ENCODE data around the gene TMEM38B. TPM values are rescaled to one million over a fixed set of nuclear protein-coding genes. Genes with fewer than 3 reads are reported as not detected.
"Not testable (repeated sequence)": the region's sequence is repeated elsewhere in the genome, so short reads cannot be mapped to it uniquely, and the experiment has no call there.

TMEM38B gene
- total RNA-seq, 2 experiments from 2014 or later, result 9.9 to 17.9 TPM

GRCh38 chr9:105694848-105695581 is 674 bp downstream of the TMEM38B start:
- Mint-ChIP-seq H3K4me1 (peaks cover 15% of the 10 kb centered on the region), H3K27me3 (peaks cover 26% of the 10 kb centered on the region)
- CTCF ChIA-PET, result interaction anchor here (1.3 to 3.4 kb wide), 2 partner anchors 23 to 38 kb away, joined by 5 to 14 read pairs; no protein-coding TSS in a partner anchor

GRCh38 chr9:105696219-105696793 is 2.0 kb downstream of the TMEM38B start:
- H3K4me3 Mint-ChIP-seq, result no peak overlapping the region
- H3K4me1 Mint-ChIP-seq, result peaks cover 15% of the 10 kb centered on the region
- DNase-seq (no peak), ATAC-seq (no peak)
- no peaks in the 10 kb centered on the region for H3K9me3 Mint-ChIP-seq (ENCODE audit: low read depth)
- H3K27ac Mint-ChIP-seq, result no peak overlapping the region
- H3K27me3 Mint-ChIP-seq, result peaks cover 19% of the 10 kb centered on the region
- CTCF ChIA-PET, result interaction anchor here (3.4 kb wide), 1 partner anchor 22 kb away, joined by 14 read pairs; no protein-coding TSS in a partner anchor
- no peaks in the 10 kb centered on the region for H3K36me3 Mint-ChIP-seq

More at GRCh38 chr9:105694848-105695581, 674 bp downstream of the TMEM38B start:
- ATAC-seq (peak; percentile 68), DNase-seq (peak; percentile 69)
- H3K9me3 Mint-ChIP-seq (ENCODE audit: low read depth), result no peaks in the 10 kb centered on the region
- no peaks in the 10 kb centered on the region for H3K36me3 Mint-ChIP-seq
- H3K4me3 Mint-ChIP-seq, result peak overlapping the region; percentile 84
- H3K27ac Mint-ChIP-seq, result peak overlapping the region; percentile 71

GRCh38 chr9:105697871-105698270 is 3.5 kb downstream of the TMEM38B start:
- H3K27me3 Mint-ChIP-seq, result peaks cover 8% of the 10 kb centered on the region
- no peak overlapping the region for H3K4me3 Mint-ChIP-seq
- no peak for DNase-seq
- peaks cover 15% of the 10 kb centered on the region for H3K4me1 Mint-ChIP-seq
- H3K27ac Mint-ChIP-seq, result no peak overlapping the region
- ATAC-seq, result no peak
- peaks cover 2% of the 10 kb centered on the region for H3K36me3 Mint-ChIP-seq
- CTCF ChIA-PET, result no interaction called here
- H3K9me3 Mint-ChIP-seq (ENCODE audit: low read depth), result no peaks in the 10 kb centered on the region

GRCh38 chr9:105698348-105698870 is 4.1 kb downstream of the TMEM38B start:
- ATAC-seq (no peak), DNase-seq (no peak)
- CTCF ChIA-PET, result no interaction called here
- Mint-ChIP-seq H3K36me3 (peaks cover 2% of the 10 kb centered on the region), H3K27ac (no peak overlapping the region), H3K4me1 (peaks cover 13% of the 10 kb centered on the region), H3K4me3 (no peak overlapping the region), H3K9me3 (ENCODE audit: low read depth) (no peaks in the 10 kb centered on the region), H3K27me3 (peaks cover 4% of the 10 kb centered on the region)

- no peak overlapping the region for H3K27ac Mint-ChIP-seq
- H3K4me1 Mint-ChIP-seq, result peaks cover 2% of the 10 kb centered on the region
- no peak overlapping the region for H3K4me3 Mint-ChIP-seq
- H3K9me3 Mint-ChIP-seq (ENCODE audit: low read depth), result no peaks in the 10 kb centered on the region
- CTCF ChIA-PET, result interaction anchor here (1.0 kb wide), 1 partner anchor 18 kb away, joined by 3 read pairs; no protein-coding TSS in a partner anchor
- ATAC-seq (no peak), DNase-seq (no peak)
- no peaks in the 10 kb centered on the region for H3K27me3 Mint-ChIP-seq
- peaks cover 2% of the 10 kb centered on the region for H3K36me3 Mint-ChIP-seq
These were observed 6.3 kb downstream of the TMEM38B start for GRCh38 chr9:105700668-105701067.

- Mint-ChIP-seq H3K36me3 (peaks cover 3% of the 10 kb centered on the region), H3K4me1 (no peaks in the 10 kb centered on the region), H3K27ac (no peak overlapping the region), H3K4me3 (no peak overlapping the region), H3K27me3 (no peaks in the 10 kb centered on the region), H3K9me3 (ENCODE audit: low read depth) (no peaks in the 10 kb centered on the region)
- CTCF ChIA-PET, result interaction anchor here (1.0 kb wide), 1 partner anchor 17 kb away, joined by 3 read pairs; no protein-coding TSS in a partner anchor
- no peak for ATAC-seq
- DNase-seq, result no peak
These were observed 6.8 kb downstream of the TMEM38B start for GRCh38 chr9:105701145-105701544.

- no peak for ATAC-seq
- Mint-ChIP-seq H3K36me3 (peaks cover 4% of the 10 kb centered on the region), H3K4me1 (no peaks in the 10 kb centered on the region), H3K27me3 (no peaks in the 10 kb centered on the region), H3K4me3 (no peak overlapping the region), H3K9me3 (ENCODE audit: low read depth) (no peaks in the 10 kb centered on the region), H3K27ac (no peak overlapping the region)
- CTCF ChIA-PET, result no interaction called here
- no peak for DNase-seq
These were observed 7.9 kb downstream of the TMEM38B start for GRCh38 chr9:105702207-105702606.

- H3K4me1 Mint-ChIP-seq; H3K27ac Mint-ChIP-seq; H3K9me3 Mint-ChIP-seq (ENCODE audit: low read depth); H3K27me3 Mint-ChIP-seq; H3K4me3 Mint-ChIP-seq; CTCF ChIA-PET; ATAC-seq; H3K36me3 Mint-ChIP-seq; DNase-seq: not testable (repeated sequence)
These were observed 9.3 kb downstream of the TMEM38B start for GRCh38 chr9:105703638-105704037.

GRCh38 chr9:105706156-105706555 is 11.8 kb downstream of the TMEM38B start:
- CTCF ChIA-PET, result no interaction called here
- ATAC-seq (no peak), DNase-seq (no peak)
- Mint-ChIP-seq H3K36me3 (peaks cover 8% of the 10 kb centered on the region), H3K4me3 (no peak overlapping the region), H3K4me1 (peaks cover 5% of the 10 kb centered on the region), H3K9me3 (ENCODE audit: low read depth) (no peaks in the 10 kb centered on the region), H3K27ac (no peak overlapping the region), H3K27me3 (no peaks in the 10 kb centered on the region)

- no peak for DNase-seq
- peak; percentile 36 for ATAC-seq
- CTCF ChIA-PET, result interaction anchor here (1.1 kb wide), 1 partner anchor 9 kb away, joined by 3 read pairs; no protein-coding TSS in a partner anchor
- Mint-ChIP-seq H3K4me1 (peaks cover 5% of the 10 kb centered on the region), H3K9me3 (ENCODE audit: low read depth) (no peaks in the 10 kb centered on the region), H3K4me3 (peak overlapping the region; percentile 62), H3K27ac (peak overlapping the region; percentile 75), H3K36me3 (peaks cover 6% of the 10 kb centered on the region), H3K27me3 (no peaks in the 10 kb centered on the region)
These were observed 14.1 kb downstream of the TMEM38B start for GRCh38 chr9:105708405-105708804.

GRCh38 chr9:105710638-105711037 is 16.3 kb downstream of the TMEM38B start:
- Mint-ChIP-seq H3K36me3 (peaks cover 6% of the 10 kb centered on the region), H3K27me3 (no peaks in the 10 kb centered on the region), H3K9me3 (ENCODE audit: low read depth) (no peaks in the 10 kb centered on the region), H3K4me3 (no peak overlapping the region), H3K4me1 (peaks cover 5% of the 10 kb centered on the region), H3K27ac (no peak overlapping the region)
- ATAC-seq (no peak), DNase-seq (no peak)
- CTCF ChIA-PET, result no interaction called here

GRCh38 chr9:105711867-105712266 is 17.5 kb downstream of the TMEM38B start:
- Mint-ChIP-seq H3K9me3 (ENCODE audit: low read depth) (no peaks in the 10 kb centered on the region), H3K27ac (no peak overlapping the region), H3K27me3 (no peaks in the 10 kb centered on the region), H3K4me1 (peaks cover 5% of the 10 kb centered on the region), H3K4me3 (no peak overlapping the region), H3K36me3 (peaks cover 4% of the 10 kb centered on the region)
- CTCF ChIA-PET, result no interaction called here
- ATAC-seq (no peak), DNase-seq (no peak)

GRCh38 chr9:105712297-105712696 is 18.0 kb downstream of the TMEM38B start:
- H3K36me3 Mint-ChIP-seq, result peaks cover 4% of the 10 kb centered on the region
- ATAC-seq (no peak), DNase-seq (no peak)
- no peak overlapping the region for H3K27ac Mint-ChIP-seq
- CTCF ChIA-PET, result no interaction called here
- no peaks in the 10 kb centered on the region for H3K27me3 Mint-ChIP-seq
- H3K4me3 Mint-ChIP-seq, result no peak overlapping the region
- no peaks in the 10 kb centered on the region for H3K9me3 Mint-ChIP-seq (ENCODE audit: low read depth)
- peaks cover 5% of the 10 kb centered on the region for H3K4me1 Mint-ChIP-seq

GRCh38 chr9:105712773-105713172 is 18.4 kb downstream of the TMEM38B start:
- peaks cover 4% of the 10 kb centered on the region for H3K36me3 Mint-ChIP-seq
- CTCF ChIA-PET, result no interaction called here
- H3K4me1 Mint-ChIP-seq, result peaks cover 5% of the 10 kb centered on the region
- ATAC-seq, result no peak
- no peak for DNase-seq
- no peaks in the 10 kb centered on the region for H3K27me3 Mint-ChIP-seq
- H3K27ac Mint-ChIP-seq, result no peak overlapping the region
- no peaks in the 10 kb centered on the region for H3K9me3 Mint-ChIP-seq (ENCODE audit: low read depth)
- H3K4me3 Mint-ChIP-seq, result no peak overlapping the region
